Liver (tissue), 9 donors: ENCODE results near the gene ZNF467. TPM values are rescaled to one million over a fixed set of nuclear protein-coding genes. Genes with fewer than 3 reads are reported as not detected.

Experiments used
- DNase-seq: peaks from one replicate; pipeline ENCODE4 v3.0.0-alpha.2; 2017; ENCODE audit warnings: low spot score
- H3K27ac ChIP-seq, 2 donors: one replicate each; pipeline ENCODE4 v1.7.0; 2013; ENCODE audit warnings: inconsistent platforms in 2 of 2, low read length in 2 of 2, control low read depth in 1 of 2, low read depth in 1 of 2, mild to moderate bottlenecking in 1 of 2
- H3K27me3 ChIP-seq, 4 donors: one replicate each; pipeline versions ENCODE4 v1.6.1 to v1.7.0; 2013; ENCODE audit warnings: low read length in 3 of 4, inconsistent platforms in 1 of 4, mild to moderate bottlenecking in 1 of 4, moderate library complexity in 1 of 4; ENCODE audit not compliant: control insufficient read depth in 4 of 4, insufficient read depth in 4 of 4
- H3K36me3 ChIP-seq, 4 donors: one replicate each; pipeline versions ENCODE4 v1.6.1 to v1.7.0; 2013; ENCODE audit warnings: low read length in 3 of 4, mild to moderate bottlenecking in 3 of 4, low read depth in 1 of 4, moderate library complexity in 1 of 4; ENCODE audit not compliant: control insufficient read depth in 4 of 4, insufficient read depth in 3 of 4
- H3K4me1 ChIP-seq, 4 donors: one replicate each; pipeline versions ENCODE4 v1.6.1 to v1.7.0; 2013; ENCODE audit warnings: low read length in 3 of 4, mild to moderate bottlenecking in 3 of 4, moderate library complexity in 1 of 4; ENCODE audit not compliant: control insufficient read depth in 4 of 4, insufficient read depth in 4 of 4
- H3K4me3 ChIP-seq, 3 donors: one replicate each; pipeline versions ENCODE4 v1.6.1 to v1.7.0; 2013; ENCODE audit warnings: low read length in 3 of 3, control low read depth in 1 of 3, low read depth in 1 of 3, mild to moderate bottlenecking in 1 of 3
- H3K9ac ChIP-seq, 2 donors: one replicate each; pipeline ENCODE4 v1.7.0; 2013; ENCODE audit warnings: low read length in 2 of 2, mild to moderate bottlenecking in 2 of 2, moderate library complexity in 2 of 2, control low read depth in 1 of 2, low read depth in 1 of 2
- H3K9me3 ChIP-seq, 4 donors: one replicate each; pipeline versions ENCODE4 v1.6.1 to v1.7.0; 2013; ENCODE audit warnings: low read length in 3 of 4; ENCODE audit not compliant: control insufficient read depth in 4 of 4
- ATF3 ChIP-seq: IDR thresholded peaks from 2 replicates; pipeline ENCODE4 v1.6.1; 2016; ENCODE audit warnings: antibody characterized with exemption
- EGR1 ChIP-seq, 2 donors: IDR thresholded peaks; 2 replicates each; pipeline ENCODE4 v1.6.1; 2016 to 2018; ENCODE audit warnings: antibody characterized with exemption in 2 of 2, low read depth in 2 of 2
- FOXA1 ChIP-seq: IDR thresholded peaks from 2 replicates; pipeline ENCODE4 v1.6.1; 2016; ENCODE audit warnings: antibody characterized with exemption
- FOXA2 ChIP-seq: IDR thresholded peaks from 2 replicates; pipeline ENCODE4 v1.6.1; 2016; ENCODE audit warnings: antibody characterized with exemption
- GABPA ChIP-seq, 2 donors: IDR thresholded peaks in 1 of 2; conservative IDR thresholded peaks in 1 of 2; 2 replicates each; pipeline ENCODE4 v1.6.1; 2016; ENCODE audit warnings: antibody characterized with exemption in 2 of 2, mild to moderate bottlenecking in 1 of 2, moderate library complexity in 1 of 2
- HNF4A ChIP-seq, 2 donors: conservative IDR thresholded peaks; 2 replicates each; pipeline ENCODE4 v1.6.1; 2016; ENCODE audit warnings: antibody characterized with exemption in 2 of 2, mild to moderate bottlenecking in 2 of 2
- JUND ChIP-seq, 2 donors: IDR thresholded peaks; 2 replicates each; pipeline ENCODE4 v1.6.1; 2016; ENCODE audit warnings: antibody characterized with exemption in 2 of 2
- MAX ChIP-seq: IDR thresholded peaks from 2 replicates; pipeline ENCODE4 v1.6.1; 2016; ENCODE audit warnings: antibody characterized with exemption
- NR2F2 ChIP-seq: IDR thresholded peaks from 2 replicates; pipeline ENCODE4 v1.6.1; 2016; ENCODE audit warnings: antibody characterized with exemption
- RAD21 ChIP-seq, 2 donors: IDR thresholded peaks; 2 replicates each; pipeline ENCODE4 v1.6.1; 2016; ENCODE audit warnings: antibody characterized with exemption in 2 of 2, mild to moderate bottlenecking in 2 of 2
- RXRA ChIP-seq, 2 donors: IDR thresholded peaks; 2 replicates each; pipeline ENCODE4 v1.6.1; 2017 to 2018; ENCODE audit warnings: antibody characterized with exemption in 2 of 2, mild to moderate bottlenecking in 1 of 2
- SP1 ChIP-seq: IDR thresholded peaks from 2 replicates; pipeline ENCODE4 v1.6.1; 2018; ENCODE audit warnings: antibody characterized with exemption, mild to moderate bottlenecking
- YY1 ChIP-seq: IDR thresholded peaks from 2 replicates; pipeline ENCODE4 v1.6.1; 2016; ENCODE audit warnings: antibody characterized with exemption, mild to moderate bottlenecking
- WGBS: extraction: QIAGEN DNeasy Blood & Tissue Kit; methylation state at CpG from one replicate; pipeline ENCODE4 v1.1.7; 2013; 5-methylcytosine and 5-hydroxymethylcytosine counted together
- polyA plus RNA-seq, 2 donors: library from polyadenylated mRNA; stranded (reverse) in 1 of 2; unstranded in 1 of 2; fragments of 200-250 nt in 1 of 2; fragments of >200 nt in 1 of 2; fragmentation: Nextera tagmentation in 1 of 2; extraction: Ambion mirVana in 1 of 2; gene quantifications; one replicate each; pipeline versions ENCODE4 v1.2.1 to v1.2.3, GENCODE V29; 2013 to 2015
- total RNA-seq, 2 donors: library from RNA; depleted of rRNA; stranded (reverse); fragments of >200 nt; gene quantifications; one replicate each; pipeline ENCODE4 v1.2.3, GENCODE V29; 2014
- TF ChIP-seq, protein P1 (sequence below): fragments of 150-350 bp; IDR thresholded peaks from 2 replicates; pipeline ENCODE4 v1.5.1; 2017; ENCODE audit warnings: improper control_type of control experiment, low read depth, low read length; ENCODE audit not compliant: missing input control
- TF ChIP-seq, protein P2 (sequence below): IDR thresholded peaks from 2 replicates; pipeline ENCODE4 v1.6.1; 2016; ENCODE audit warnings: antibody characterized with exemption, mild to moderate bottlenecking
- donor health status: healthy.
- donor health status: healthy.
- donor health status: healthy.
- donor health status: healthy.
- donor health status: healthy.

Gene ZNF467
- total and polyA plus RNA-seq, 4 donors: 2.8 to 4.0 (median 3.7) TPM

DNA sequence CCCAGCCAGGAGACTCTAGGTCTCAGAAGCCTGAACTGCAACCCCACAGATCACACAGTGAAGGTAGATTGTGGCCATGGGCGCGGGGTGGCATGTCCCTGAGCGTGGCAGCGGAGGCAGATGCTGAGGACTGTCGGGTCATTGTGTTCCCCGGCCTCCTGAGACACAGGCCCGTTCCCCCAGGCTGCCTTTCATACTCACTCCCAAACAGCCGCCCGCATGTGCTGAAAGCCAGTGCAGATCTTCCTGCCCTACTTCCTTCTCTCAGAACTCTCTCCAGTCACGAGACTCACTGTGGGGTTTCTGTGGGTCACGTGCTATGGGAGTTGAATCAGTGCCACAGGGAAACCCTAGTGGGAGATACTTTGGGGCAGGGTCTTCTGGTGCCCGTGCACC is 48.0 kb downstream of the ZNF467 start:
- no peak overlapping the region for H3K9ac ChIP-seq
- H3K27me3 ChIP-seq: no peaks in the 10 kb centered on the region
- no peak for TF ChIP-seq RAD21 (IDR thresholded peaks at IDR 0.05)
- TF ChIP-seq MAX: no peak
- no peak for TF ChIP-seq SP1
- no peak for TF ChIP-seq GABPA (IDR thresholded peaks at IDR 0.05 in 1 of 2, conservative IDR thresholded peaks at IDR 0.05 in 1 of 2)
- TF ChIP-seq NR2F2: no peak
- TF ChIP-seq HNF4A (conservative IDR thresholded peaks at IDR 0.05): no peak
- TF ChIP-seq ATF3: no peak
- TF ChIP-seq, protein P1, sequence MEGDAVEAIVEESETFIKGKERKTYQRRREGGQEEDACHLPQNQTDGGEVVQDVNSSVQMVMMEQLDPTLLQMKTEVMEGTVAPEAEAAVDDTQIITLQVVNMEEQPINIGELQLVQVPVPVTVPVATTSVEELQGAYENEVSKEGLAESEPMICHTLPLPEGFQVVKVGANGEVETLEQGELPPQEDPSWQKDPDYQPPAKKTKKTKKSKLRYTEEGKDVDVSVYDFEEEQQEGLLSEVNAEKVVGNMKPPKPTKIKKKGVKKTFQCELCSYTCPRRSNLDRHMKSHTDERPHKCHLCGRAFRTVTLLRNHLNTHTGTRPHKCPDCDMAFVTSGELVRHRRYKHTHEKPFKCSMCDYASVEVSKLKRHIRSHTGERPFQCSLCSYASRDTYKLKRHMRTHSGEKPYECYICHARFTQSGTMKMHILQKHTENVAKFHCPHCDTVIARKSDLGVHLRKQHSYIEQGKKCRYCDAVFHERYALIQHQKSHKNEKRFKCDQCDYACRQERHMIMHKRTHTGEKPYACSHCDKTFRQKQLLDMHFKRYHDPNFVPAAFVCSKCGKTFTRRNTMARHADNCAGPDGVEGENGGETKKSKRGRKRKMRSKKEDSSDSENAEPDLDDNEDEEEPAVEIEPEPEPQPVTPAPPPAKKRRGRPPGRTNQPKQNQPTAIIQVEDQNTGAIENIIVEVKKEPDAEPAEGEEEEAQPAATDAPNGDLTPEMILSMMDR: no peak
- no peak for TF ChIP-seq FOXA2
- TF ChIP-seq EGR1 (IDR thresholded peaks at IDR 0.05; ENCODE audit: low read depth in 2 of 2): no peak
- TF ChIP-seq JUND (IDR thresholded peaks at IDR 0.05): no peak
- no peak for TF ChIP-seq YY1
- TF ChIP-seq, protein P2, sequence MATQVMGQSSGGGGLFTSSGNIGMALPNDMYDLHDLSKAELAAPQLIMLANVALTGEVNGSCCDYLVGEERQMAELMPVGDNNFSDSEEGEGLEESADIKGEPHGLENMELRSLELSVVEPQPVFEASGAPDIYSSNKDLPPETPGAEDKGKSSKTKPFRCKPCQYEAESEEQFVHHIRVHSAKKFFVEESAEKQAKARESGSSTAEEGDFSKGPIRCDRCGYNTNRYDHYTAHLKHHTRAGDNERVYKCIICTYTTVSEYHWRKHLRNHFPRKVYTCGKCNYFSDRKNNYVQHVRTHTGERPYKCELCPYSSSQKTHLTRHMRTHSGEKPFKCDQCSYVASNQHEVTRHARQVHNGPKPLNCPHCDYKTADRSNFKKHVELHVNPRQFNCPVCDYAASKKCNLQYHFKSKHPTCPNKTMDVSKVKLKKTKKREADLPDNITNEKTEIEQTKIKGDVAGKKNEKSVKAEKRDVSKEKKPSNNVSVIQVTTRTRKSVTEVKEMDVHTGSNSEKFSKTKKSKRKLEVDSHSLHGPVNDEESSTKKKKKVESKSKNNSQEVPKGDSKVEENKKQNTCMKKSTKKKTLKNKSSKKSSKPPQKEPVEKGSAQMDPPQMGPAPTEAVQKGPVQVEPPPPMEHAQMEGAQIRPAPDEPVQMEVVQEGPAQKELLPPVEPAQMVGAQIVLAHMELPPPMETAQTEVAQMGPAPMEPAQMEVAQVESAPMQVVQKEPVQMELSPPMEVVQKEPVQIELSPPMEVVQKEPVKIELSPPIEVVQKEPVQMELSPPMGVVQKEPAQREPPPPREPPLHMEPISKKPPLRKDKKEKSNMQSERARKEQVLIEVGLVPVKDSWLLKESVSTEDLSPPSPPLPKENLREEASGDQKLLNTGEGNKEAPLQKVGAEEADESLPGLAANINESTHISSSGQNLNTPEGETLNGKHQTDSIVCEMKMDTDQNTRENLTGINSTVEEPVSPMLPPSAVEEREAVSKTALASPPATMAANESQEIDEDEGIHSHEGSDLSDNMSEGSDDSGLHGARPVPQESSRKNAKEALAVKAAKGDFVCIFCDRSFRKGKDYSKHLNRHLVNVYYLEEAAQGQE: no peak
- no peak for TF ChIP-seq RXRA (IDR thresholded peaks at IDR 0.05)
- TF ChIP-seq FOXA1: no peak
- H3K4me1 ChIP-seq: peaks cover 0 to 8% (median 4%) of the 10 kb centered on the region in 4 donors
- H3K9me3 ChIP-seq: no peaks in the 10 kb centered on the region
- H3K36me3 ChIP-seq: peaks cover 0 to 5% (median 0%) of the 10 kb centered on the region in 4 donors
- H3K27ac ChIP-seq: no peak overlapping the region
- no peak overlapping the region for H3K4me3 ChIP-seq
- no peak for DNase-seq
- whole genome bisulfite sequencing: 83% methylated on average over 12 of the region's 12 CpGs

DNA sequence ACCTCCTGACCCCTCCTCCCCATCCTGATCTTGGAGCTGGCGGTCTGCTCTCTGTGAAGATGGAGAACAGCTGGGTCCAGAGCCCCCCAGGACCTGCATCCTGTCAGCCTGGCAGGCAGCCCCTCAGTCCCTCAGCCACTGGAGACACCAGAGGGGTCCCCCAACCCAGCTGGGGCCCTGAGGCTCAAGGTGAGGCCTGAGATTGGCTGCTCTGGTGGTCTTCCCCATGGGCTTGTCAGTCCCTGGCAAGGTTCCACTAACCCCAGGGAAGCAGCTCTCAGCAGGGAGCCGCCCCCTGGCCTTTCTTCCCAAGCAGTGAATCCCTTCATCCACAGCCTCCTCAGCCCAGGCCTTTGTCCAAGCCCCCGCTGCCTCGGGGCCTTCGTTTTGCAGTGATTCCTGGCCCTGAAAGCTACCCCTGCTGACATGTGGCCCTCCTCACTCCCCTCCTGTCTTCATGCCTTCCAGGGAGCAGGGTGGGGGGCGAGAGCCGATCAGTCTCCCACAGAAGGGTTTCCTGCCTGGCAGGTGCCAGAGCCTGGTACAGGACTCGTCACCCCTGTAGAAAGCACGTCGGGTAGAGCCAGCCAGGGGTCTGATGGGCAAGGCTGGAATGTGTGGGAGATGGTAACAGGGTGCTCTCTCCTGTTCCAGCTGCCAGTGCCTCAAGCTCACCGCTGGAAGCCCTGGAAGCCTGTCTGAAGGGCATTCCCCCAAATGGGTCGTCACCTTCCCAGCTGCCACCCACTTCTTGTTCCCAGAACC is 48.5 kb downstream of the ZNF467 start:
- Histone ChIP-seq H3K27ac (no peak overlapping the region), H3K9me3 (no peaks in the 10 kb centered on the region), H3K36me3 (peaks cover 0 to 5% (median 0%) of the 10 kb centered on the region in 4 donors), H3K27me3 (no peaks in the 10 kb centered on the region), H3K4me3 (no peak overlapping the region), H3K4me1 (peaks cover 4 to 14% (median 9%) of the 10 kb centered on the region in 4 donors), H3K9ac (no peak overlapping the region)
- TF ChIP-seq SP1: no peak
- TF ChIP-seq NR2F2: no peak
- TF ChIP-seq JUND (IDR thresholded peaks at IDR 0.05): no peak
- WGBS: 94% methylated on average over 12 of the region's 12 CpGs
- DNase-seq: no peak
